ENCODE measurements around the gene PTPRD.

- TF ChIP-seq, protein P1, sequence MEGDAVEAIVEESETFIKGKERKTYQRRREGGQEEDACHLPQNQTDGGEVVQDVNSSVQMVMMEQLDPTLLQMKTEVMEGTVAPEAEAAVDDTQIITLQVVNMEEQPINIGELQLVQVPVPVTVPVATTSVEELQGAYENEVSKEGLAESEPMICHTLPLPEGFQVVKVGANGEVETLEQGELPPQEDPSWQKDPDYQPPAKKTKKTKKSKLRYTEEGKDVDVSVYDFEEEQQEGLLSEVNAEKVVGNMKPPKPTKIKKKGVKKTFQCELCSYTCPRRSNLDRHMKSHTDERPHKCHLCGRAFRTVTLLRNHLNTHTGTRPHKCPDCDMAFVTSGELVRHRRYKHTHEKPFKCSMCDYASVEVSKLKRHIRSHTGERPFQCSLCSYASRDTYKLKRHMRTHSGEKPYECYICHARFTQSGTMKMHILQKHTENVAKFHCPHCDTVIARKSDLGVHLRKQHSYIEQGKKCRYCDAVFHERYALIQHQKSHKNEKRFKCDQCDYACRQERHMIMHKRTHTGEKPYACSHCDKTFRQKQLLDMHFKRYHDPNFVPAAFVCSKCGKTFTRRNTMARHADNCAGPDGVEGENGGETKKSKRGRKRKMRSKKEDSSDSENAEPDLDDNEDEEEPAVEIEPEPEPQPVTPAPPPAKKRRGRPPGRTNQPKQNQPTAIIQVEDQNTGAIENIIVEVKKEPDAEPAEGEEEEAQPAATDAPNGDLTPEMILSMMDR (IDR thresholded peaks at IDR 0.05), result no peak
- no peak for TF ChIP-seq EZH2 (IDR thresholded peaks at IDR 0.05)
Measured at GRCh38 chr9:9603345-9603744, 1009.5 kb downstream of the PTPRD start.

All from neural progenitor cell (in vitro differentiated cells).